Measurements from ENCODE around the gene RHOG. TPM values are rescaled to one million over a fixed set of nuclear protein-coding genes. Genes with fewer than 3 reads are reported as not detected.

Gene RHOG
- total and polyA plus RNA-seq, 2 experiments from 2014 or later, result 18.0 to 36.9 TPM

DNA sequence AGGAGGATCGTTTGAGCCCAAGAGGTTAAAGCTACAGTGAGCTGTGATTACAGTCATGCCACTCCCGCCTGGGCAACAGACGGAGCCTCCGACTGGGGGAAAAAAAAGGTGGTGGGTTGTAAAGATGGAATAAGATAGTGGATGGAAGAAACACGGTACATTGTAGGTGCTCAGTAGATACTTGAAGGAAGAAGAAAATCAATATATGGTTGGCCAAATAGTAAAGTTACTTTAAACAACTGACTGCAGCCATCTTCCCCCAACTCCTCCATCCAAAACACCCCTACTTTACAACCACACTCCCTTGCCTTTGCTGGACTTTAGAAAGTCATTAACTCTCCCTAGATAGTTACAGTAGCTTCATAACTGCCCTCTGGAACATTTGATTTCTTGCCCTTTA, 40.9 kb downstream of the RHOG start:
- Histone ChIP-seq H3K4me3 (no peak overlapping the region), H3K9me3 (ENCODE audit: low read depth) (no peaks in the 10 kb centered on the region), H3K36me3 (replicated peaks; ENCODE audit: insufficient read depth, low read depth) (no peaks in the 10 kb centered on the region), H3K4me1 (ENCODE audit: insufficient read depth) (peaks cover 13% of the 10 kb centered on the region), H3K79me2 (peaks cover 23% of the 10 kb centered on the region), H4K20me1 (ENCODE audit: insufficient read depth, poor library complexity, severe bottlenecking) (peaks cover 21% of the 10 kb centered on the region), H3K4me2 (no peak overlapping the region), H2AFZ (no peak overlapping the region), H3K27me3 (no peaks in the 10 kb centered on the region), H3K9me2 (replicated peaks; ENCODE audit: insufficient read depth) (no peaks in the 10 kb centered on the region), H3K27ac (no peak overlapping the region)
- 59% methylated on average over 5 of the region's 5 CpGs for WGBS (ENCODE audit: low lambda C conversion rate, missing lambda C conversion rate)
- TF ChIP-seq EZH2 (IDR thresholded peaks at IDR 0.05; ENCODE audit: borderline replicate concordance) (no peak), EZH2phosphoT487 (IDR thresholded peaks at IDR 0.05; ENCODE audit: low read depth, severe bottlenecking, unreplicated experiment) (no peak)
- TF ChIP-seq, protein P1, sequence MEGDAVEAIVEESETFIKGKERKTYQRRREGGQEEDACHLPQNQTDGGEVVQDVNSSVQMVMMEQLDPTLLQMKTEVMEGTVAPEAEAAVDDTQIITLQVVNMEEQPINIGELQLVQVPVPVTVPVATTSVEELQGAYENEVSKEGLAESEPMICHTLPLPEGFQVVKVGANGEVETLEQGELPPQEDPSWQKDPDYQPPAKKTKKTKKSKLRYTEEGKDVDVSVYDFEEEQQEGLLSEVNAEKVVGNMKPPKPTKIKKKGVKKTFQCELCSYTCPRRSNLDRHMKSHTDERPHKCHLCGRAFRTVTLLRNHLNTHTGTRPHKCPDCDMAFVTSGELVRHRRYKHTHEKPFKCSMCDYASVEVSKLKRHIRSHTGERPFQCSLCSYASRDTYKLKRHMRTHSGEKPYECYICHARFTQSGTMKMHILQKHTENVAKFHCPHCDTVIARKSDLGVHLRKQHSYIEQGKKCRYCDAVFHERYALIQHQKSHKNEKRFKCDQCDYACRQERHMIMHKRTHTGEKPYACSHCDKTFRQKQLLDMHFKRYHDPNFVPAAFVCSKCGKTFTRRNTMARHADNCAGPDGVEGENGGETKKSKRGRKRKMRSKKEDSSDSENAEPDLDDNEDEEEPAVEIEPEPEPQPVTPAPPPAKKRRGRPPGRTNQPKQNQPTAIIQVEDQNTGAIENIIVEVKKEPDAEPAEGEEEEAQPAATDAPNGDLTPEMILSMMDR (IDR thresholded peaks at IDR 0.05; ENCODE audit: poor library complexity), result no peak
- no peak for DNase-seq (ENCODE audit: low spot score)

DNA sequence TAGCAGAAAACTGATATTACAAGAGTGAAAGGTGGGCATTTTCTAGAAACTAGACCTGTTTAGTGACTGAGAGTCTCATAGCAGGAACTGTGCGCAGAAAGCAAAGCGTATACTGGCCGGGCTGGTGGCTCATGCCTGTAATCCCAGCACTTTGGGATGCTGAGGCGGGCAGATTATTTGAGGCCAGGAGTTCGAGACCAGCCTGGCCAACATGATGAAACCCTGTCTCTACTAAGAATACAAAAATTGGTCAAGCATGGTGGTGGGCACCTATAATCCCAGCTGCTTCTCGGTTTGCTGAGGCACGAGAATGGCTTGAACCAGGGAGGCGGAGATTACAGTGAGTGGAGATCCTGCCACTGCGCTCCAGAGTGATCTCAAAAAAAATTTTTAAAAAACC, 41.6 kb downstream of the RHOG start:
- 95% methylated on average over 9 of the region's 9 CpGs for WGBS (ENCODE audit: low lambda C conversion rate, missing lambda C conversion rate)
- Histone ChIP-seq H3K4me1 (ENCODE audit: insufficient read depth) (peaks cover 13% of the 10 kb centered on the region), H3K9me3 (ENCODE audit: low read depth) (no peaks in the 10 kb centered on the region), H3K9me2 (replicated peaks; ENCODE audit: insufficient read depth) (no peaks in the 10 kb centered on the region), H3K27ac (no peak overlapping the region), H3K27me3 (no peaks in the 10 kb centered on the region), H3K79me2 (peaks cover 30% of the 10 kb centered on the region), H2AFZ (no peak overlapping the region), H4K20me1 (ENCODE audit: insufficient read depth, poor library complexity, severe bottlenecking) (peaks cover 25% of the 10 kb centered on the region), H3K4me2 (no peak overlapping the region), H3K4me3 (no peak overlapping the region), H3K36me3 (replicated peaks; ENCODE audit: insufficient read depth, low read depth) (no peaks in the 10 kb centered on the region)
- TF ChIP-seq, protein P1 (IDR thresholded peaks at IDR 0.05; ENCODE audit: poor library complexity), result no peak
- no peak for TF ChIP-seq EZH2 (IDR thresholded peaks at IDR 0.05; ENCODE audit: borderline replicate concordance)
- no peak for TF ChIP-seq EZH2phosphoT487 (IDR thresholded peaks at IDR 0.05; ENCODE audit: low read depth, severe bottlenecking, unreplicated experiment)
- DNase-seq (ENCODE audit: low spot score), result no peak

DNA sequence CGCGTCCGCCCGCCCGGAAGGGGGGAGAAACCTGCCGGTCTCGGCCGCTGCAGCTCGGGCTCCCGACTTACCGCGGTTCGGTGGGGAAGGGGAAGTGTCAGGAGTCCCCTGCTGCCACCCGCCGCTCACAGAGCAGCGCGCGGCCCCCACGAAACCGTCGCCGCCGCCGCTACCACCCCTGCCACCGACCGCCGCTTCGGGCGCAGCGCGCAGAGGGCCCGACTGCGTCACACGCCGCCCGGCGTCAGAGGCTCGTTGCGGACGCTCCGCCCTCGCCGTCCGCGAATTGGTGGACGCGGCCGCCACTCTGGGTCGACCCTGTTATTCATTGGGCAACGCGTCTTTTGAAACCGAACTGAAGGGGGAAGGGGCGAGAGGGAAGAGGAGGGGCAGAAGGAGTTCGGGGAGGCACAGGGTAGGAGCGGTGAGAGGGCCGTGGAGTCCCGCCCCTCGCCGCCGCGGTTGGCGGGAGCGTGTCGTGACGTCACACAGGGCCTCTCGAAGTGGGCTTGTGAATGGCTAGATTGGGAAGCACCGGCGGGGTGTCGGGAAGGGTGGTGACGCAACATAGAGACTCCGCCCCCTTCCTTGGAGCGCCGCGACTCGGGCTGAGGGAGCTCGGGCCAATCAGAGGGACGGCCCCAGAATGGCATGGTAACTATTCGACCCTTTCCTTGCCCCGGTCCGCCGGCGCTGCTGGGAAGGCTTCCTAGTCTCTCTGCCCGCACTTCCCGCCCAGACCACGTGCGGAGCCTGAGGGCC, 43.2 kb downstream of the RHOG start, which contains the start of gene NUP98:
TSS of gene NUP98 (minus strand) at position 226 of the 762 bp plus-strand sequence. CDS start 15,437 bp downstream, outside the sequence.
- H2AFZ ChIP-seq, result peak within 1 kb of the TSS; percentile 54

More for the DNA sequence above, 43.2 kb downstream of the RHOG start, which contains the start of gene NUP98:
- WGBS (ENCODE audit: low lambda C conversion rate, missing lambda C conversion rate), result under 1% methylated on average over 75 of the region's 86 CpGs
- H3K4me1 ChIP-seq (ENCODE audit: insufficient read depth), result peaks cover 13% of the 10 kb centered on the region
- no peaks in the 10 kb centered on the region for H3K27me3 ChIP-seq
- peak within 1 kb of the TSS; percentile 97 for H3K4me2 ChIP-seq
- peaks cover 46% of the 10 kb centered on the region for H3K79me2 ChIP-seq
- no peak for TF ChIP-seq EZH2 (IDR thresholded peaks at IDR 0.05; ENCODE audit: borderline replicate concordance)
- no peak for TF ChIP-seq EZH2phosphoT487 (IDR thresholded peaks at IDR 0.05; ENCODE audit: low read depth, severe bottlenecking, unreplicated experiment)
- TF ChIP-seq, protein P1 (IDR thresholded peaks at IDR 0.05; ENCODE audit: poor library complexity), result no peak
- peak within 1 kb of the TSS; percentile 38 for H3K4me3 ChIP-seq
- H3K36me3 ChIP-seq (replicated peaks; ENCODE audit: insufficient read depth, low read depth), result no peaks in the 10 kb centered on the region
- H3K9me3 ChIP-seq (ENCODE audit: low read depth), result no peaks in the 10 kb centered on the region
- peak; percentile 99 for DNase-seq (ENCODE audit: low spot score)
- H3K27ac ChIP-seq, result peak within 1 kb of the TSS; percentile 94
- H4K20me1 ChIP-seq (ENCODE audit: insufficient read depth, poor library complexity, severe bottlenecking), result peaks cover 32% of the 10 kb centered on the region
- H3K9me2 ChIP-seq (replicated peaks; ENCODE audit: insufficient read depth), result no peaks in the 10 kb centered on the region
